CD4-positive, alpha-beta T cell treated with Interleukin-15 for 4 hours (primary cell): ENCODE data around the gene HNF1B.

Source experiments
- DNase-seq: peaks from one replicate; pipeline ENCODE4 v3.0.0-alpha.2; 2020; ENCODE audit warnings: low spot score

The HNF1B gene

GRCh38 chr17:37736428-37736827 is 8.4 kb downstream of the HNF1B start:
- DNase-seq = no peak

DNA sequence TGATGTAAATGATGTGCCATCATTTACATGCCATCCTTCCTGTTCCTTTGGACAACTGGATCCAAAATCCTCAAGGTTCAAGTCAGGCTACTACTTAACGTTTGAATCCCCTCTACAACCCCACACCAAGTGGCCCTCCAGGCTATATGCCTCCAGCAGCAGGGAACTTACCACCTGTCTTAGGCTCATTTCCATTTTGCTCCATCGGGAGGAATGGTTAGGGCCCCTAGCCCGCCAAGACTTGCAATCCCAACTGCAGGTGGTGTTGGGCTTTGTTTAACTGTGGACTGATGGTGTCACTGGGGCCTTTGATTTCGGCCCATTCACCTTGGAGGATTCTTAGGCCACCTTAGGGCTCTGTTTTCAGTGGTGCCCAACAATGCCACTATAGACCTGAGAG is 9.7 kb downstream of the HNF1B start:
- no peak for DNase-seq

DNA sequence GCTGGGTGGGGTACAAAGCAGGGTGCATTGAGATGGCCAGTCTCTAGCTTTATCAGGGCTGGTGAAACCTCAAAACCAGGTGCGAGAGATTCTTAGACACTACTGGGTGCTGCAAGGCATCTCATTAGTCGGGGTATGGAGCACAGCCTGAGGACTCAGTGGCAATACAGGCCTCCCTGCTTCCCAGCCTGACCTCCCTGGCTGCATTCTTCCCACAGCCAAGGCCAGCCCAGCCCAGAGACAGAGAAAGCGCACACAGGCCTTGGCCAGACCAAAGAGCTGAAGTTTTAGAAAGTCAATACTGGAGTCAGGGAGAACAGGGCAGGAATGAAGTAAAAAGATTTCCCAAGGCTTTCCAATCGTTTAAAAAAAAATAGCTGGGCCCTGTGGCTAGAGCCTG is 12.5 kb downstream of the HNF1B start:
- DNase-seq = no peak

DNA sequence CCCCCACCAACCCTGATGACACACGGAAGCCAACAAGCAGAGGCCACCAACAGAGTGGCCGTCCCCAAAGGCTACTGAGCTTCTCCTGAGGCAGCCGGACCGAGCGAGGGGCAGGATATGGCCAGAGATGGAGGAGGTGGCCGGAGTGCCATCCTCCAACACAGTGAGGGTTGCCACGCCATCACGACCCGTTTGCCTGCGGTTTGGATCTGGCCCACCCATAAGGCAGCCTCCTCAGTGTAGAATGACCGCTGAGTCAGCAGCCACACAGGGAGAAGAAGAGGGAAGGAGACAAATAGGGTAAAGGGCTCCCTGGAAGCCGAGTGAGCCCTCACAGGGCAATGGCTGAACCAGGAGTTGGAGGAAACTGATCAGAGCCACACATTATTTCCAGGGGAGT is 13.8 kb downstream of the HNF1B start:
- no peak for DNase-seq

DNA sequence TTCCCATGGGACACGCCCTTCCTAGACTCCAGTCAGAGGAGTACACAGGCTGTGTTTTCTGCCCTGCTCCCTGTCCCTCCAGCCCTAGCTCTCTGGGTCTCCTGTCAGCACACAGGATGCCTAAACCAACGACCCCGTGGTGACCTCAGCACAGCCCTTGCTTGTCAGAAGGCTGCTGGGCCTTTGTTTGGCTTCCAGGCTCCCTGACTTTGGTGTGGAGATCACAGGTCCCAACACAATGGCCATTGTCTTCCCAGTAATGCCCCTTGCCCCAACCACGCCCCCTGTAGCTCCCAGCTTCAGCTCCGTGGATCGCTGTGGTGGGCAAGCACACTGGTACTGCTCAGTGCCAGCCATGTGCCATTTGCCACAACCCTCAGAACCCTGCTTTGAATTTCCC is 15.0 kb downstream of the HNF1B start:
- DNase-seq = no peak

DNA sequence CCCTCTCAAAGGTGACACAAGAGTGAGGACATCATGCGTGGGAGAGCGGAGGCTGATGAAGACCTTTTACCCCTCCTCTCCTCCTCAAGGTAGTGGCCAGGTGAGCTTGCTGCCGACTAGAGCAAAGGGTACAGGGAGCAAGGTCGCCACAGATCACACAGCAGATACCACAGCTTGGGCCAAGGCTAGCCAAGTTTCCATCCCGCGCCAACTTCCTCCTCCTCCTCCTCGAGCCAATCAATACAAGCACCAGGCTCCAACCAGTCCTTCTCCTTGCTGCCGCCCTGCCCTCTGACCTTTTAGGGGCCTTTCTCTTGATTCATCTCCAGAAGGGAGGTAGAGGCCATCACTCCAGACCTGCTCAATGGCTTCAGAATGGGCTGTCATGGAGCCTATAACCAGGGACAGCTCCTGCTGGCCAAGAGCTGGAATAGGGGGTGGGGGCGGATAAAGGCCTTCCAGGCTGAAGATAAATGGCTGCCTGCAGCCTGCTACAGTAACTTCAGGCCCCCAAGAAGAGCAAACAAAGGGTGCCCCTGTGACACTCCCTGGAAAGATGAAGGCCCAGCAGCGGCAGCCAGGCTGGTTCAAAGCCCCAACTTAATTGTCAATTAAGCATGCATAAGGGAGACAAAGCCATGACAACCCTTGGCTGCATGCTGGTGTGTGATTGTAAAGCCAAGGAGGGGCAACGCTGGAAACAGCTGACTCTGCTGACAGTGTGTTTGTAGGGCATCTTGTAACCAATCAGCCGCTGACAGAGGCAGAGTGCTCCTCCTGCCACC is 17.8 kb downstream of the HNF1B start:
- DNase-seq = no peak

GRCh38 chr17:37726248-37726647 is 18.6 kb downstream of the HNF1B start:
- no peak for DNase-seq

DNA sequence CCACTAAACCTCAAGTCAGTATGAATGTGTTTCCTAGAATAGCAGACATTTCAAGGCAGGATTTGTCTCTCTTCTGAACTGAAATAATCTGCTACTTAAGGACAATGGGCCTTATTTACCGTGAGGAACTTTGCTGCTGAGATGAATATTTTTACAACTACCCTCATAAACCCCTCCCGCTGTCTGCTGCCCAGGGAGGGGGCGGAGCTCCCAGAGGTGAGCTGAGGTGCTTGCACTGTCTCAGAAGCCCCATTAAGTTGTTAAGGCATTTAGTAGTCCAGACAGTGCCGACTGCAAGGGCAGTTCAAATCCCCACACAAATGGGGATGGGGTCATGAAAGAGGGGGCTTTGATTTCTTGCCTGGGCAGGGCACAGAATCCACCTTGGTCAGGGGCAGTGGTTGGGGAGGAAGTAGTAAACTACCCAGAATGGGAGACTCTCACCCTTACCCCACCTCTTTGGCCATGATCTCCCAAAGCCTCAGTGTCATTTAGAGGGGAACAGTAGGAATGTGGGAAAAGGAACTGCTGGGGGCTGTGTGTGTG is 19.2 kb downstream of the HNF1B start:
- no peak for DNase-seq

- no peak for DNase-seq
These were observed 19.8 kb downstream of the HNF1B start for GRCh38 chr17:37725021-37725595.

DNA sequence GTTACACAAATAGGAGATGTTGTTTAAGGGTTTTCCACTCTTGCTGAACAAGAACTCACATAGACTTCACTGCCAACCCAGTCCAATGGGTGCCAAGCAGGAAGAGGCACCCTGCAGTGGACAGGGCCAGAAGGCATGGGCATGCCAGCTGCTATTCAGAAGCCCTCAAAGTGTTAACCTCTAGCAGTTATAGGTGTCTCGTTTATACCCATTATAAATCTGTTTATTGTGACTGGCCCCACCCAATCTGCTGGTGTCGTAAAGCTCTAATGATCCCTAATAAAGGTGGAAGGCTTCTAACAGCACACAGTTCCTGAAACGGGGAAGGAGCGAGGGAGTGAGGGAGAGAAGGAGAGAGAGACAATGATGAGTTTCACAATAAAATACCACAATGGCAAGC is 23.9 kb downstream of the HNF1B start:
- no peak for DNase-seq

DNA sequence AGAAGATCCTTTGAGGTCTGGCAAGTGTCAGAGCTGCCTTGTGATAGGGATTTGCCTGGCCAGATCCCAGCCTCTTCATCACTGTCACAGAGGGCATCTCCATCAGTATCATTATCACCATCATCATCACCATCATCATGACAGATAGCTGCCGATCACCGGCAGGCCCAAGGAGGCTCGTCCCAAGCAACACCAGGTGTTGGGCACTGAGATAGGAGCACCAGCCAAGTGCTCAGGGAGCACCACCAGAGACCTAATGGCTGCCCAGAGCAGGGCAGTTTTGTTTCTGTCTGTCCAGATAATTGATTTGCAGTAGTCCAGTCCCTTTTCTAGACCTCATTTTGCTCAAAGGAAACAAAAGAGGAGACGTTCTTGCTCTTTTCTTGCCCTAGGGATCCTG is 25.0 kb downstream of the HNF1B start:
- DNase-seq = no peak

DNA sequence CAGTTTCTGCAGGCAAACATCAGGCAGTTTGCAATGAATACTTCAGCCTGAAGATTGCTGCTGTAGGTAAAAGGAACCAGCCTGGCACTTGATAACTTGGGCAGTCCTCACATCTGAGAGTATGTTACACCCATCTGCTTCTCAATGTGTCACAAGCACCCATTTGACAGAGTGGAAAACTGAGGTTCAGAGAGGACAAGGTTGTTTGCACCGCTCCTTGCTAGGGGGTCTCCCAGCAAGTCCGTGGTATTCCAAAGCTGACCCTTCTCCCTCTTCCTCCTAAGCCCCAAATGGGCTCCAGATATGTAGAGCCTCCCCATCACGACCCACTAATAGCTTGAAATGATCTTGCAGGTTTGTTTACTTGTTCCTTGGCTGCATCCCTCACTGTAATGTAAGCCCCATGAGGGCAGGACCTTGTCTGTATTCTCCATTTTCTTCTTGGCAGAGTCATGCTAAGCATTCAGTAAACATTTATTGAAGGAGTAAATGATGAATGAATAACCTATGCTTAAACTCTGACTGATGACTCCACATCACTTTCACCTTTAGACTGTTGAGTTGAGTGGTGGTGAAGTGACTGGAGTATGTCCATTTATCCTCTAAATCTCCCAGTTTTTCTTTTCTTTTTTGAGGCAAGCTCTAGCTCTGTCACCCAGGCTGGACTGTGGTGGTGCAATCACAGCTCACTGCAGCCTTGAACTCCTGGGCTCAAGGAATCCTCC is 26.4 kb downstream of the HNF1B start:
- no peak for DNase-seq

DNA sequence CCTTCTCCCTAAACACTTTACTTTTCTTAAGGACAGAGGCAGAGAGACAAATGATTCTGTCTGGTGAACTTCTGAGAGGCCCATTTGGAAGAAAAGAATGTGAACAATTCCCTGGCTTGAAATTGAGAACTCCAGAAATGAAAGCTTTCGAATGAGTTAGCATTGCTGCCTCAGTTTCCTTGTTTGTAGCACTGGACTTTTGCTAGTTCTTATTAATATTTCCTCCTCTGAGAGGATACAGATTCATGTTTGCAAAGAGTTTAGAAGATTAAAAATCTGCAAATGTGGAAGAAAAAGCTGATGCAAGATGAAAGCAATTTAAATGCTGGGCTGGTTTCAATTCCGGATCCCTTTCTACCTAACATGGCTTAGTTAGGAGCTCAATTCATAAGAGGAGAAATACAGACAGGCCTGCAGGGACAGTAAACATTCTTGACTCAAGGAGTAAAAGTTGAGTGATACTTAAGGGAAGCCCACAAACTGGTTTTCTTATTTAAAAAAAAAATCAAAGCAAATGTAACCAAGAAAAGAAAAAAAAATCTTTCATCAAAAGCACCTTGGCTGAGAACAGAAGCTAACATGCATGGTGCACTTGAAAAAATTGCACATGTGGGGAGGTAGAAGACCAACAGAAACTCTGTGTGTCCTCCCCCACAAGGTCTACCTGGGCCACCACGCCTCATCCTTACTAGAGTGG is 27.1 kb downstream of the HNF1B start:
- no peak for DNase-seq

GRCh38 chr17:37714897-37715296 is 30.0 kb downstream of the HNF1B start:
- DNase-seq = no peak

DNA sequence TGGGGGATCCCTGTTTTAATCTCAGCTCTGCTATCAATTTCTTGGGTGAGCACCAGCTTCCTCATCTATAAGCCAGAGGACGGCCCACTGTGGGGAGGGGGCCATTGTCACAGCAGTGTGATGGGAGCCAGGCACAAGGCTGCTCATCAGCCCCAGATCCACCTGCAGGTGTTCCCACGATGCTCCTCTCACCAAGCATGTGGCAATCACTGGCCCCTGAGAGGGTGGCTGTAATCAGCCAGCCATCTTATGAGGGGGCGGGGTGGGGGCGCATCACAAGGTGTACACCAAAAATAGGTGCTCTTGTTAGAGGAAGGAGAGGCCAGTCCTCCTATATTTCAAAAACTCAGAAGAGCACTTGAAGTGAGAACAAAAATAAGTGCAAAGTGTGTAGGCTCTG is 31.2 kb downstream of the HNF1B start:
- DNase-seq = no peak

GRCh38 chr17:37713028-37713431 is 31.8 kb downstream of the HNF1B start:
- DNase-seq = no peak

GRCh38 chr17:37711113-37711512 is 33.7 kb downstream of the HNF1B start:
- no peak for DNase-seq

DNA sequence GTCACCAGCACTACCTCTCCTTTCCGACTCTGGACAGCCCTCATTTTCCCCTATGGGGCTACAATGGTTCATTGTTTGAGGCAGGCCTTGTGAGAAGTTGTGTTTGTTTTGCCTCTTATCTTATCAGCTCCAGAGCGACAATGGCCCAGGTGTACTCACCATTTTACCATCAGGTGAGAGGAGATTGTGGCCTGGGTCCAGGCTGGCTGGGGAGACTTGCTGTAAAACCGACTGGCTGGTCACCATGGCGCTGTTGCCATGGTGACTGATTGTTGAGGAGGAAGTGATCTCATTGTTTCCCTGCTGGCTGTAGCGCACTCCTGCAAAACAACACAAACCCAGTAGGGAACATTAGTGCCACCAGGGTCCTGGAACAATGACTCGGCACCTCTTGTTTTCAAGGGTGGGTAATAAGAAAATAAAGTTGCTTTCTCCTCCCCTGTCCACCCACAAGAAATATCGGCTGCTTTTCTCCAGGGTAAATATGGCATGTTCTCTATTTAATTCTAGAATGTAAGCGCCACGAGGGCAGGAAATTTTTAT is 34.4 kb downstream of the HNF1B start:
- no peak for DNase-seq

GRCh38 chr17:37708616-37709212 is 36.1 kb downstream of the HNF1B start:
- DNase-seq = no peak

DNA sequence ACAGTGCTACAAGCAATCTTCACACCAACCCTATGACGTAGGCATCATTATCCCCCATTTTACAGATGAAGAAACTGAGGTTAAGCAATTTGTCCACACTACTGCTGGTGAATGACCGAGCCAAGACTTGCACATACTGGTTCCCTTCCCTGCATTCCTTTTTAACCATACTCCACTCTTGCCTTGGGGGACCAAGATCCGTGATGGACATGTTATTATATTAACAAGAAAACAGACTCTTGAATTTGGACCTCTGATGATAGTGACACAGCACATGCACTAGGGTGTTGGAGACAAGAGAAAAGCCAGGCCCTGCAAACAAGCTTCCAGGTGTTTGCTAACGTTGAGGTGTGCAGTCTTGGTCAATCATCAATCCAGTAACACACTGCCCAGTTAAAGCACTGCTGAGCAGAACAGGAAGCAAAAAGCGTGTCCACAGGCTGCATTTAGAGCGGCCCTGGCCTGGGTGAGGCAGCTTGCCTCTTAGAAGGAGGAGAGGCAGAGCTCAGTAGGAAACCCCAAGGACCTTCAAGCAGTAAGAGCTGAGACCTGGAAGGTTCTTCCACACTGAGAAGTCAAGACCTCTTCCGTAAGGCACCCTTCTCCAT is 36.7 kb downstream of the HNF1B start:
- no peak for DNase-seq

DNA sequence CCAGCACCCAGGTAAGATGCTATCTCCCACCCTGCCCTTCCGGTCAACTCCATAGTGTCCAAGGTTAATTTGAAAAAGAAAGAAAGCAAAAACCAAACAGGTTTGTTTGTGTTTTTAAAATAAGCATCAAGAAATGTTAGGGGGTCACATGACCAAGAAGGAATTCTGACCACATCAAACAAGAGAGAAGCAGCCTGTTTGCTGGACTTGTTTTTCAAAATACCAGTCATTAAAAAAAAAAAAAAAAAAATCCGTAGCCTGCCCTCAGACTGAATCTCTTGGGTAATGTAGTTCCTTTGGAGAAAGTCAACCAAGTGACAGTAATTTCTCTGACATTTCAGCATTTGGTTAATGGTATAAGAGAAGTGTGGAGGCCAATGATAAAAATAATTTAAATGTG is 38.4 kb downstream of the HNF1B start:
- no peak for DNase-seq
